H1 (cell line): ENCODE data around the gene DPP4. TPM values are rescaled to one million over a fixed set of nuclear protein-coding genes. Genes with fewer than 3 reads are reported as not detected.

Experiments
- CTCF ChIA-PET: fragments of 300-600 bp; sonication (Branson Sonifier 250); formaldehyde crosslinking; loops from one replicate; lab custom pipeline; 2021; ENCODE audit not compliant: partially characterized antibody; lab: Charles Lee
- POLR2A ChIA-PET: fragments of 300-600 bp; sonication (Branson Sonifier 250); formaldehyde crosslinking; loops from one replicate; lab custom pipeline; 2021; ENCODE audit warnings: inconsistent platforms; ENCODE audit not compliant: partially characterized antibody; lab: Charles Lee
- DNase-seq, 2 experiments: peaks; one replicate each; pipeline versions ENCODE4 v3.0.0 to v3.0.0-alpha.2; 2010 to 2022; ENCODE audit warnings: low spot score in 2 of 2, low read depth in 1 of 2, mixed read lengths in 1 of 2
- FAIRE-seq: peaks from 2 replicates; lab custom pipeline; 2011; peaks lifted over from hg19 to GRCh38; lab: Jason Lieb, UNC
- H2AFZ ChIP-seq: 2 replicates; pipeline ENCODE4 v1.8.1; 2012; ENCODE audit warnings: low read length, inconsistent platforms
- H2AK5ac ChIP-seq: 2 replicates; pipeline ENCODE4 v1.6.1; 2013; ENCODE audit warnings: low read depth, low read length
- H2BK120ac ChIP-seq: replicated peaks from 2 replicates; pipeline ENCODE3; 2013; ENCODE audit warnings: low read depth, low read length, inconsistent platforms
- H2BK12ac ChIP-seq: 2 replicates; pipeline ENCODE4 v1.6.1; 2013; ENCODE audit warnings: low read depth, low read length
- H2BK15ac ChIP-seq: 2 replicates; pipeline ENCODE4 v1.6.1; 2013; ENCODE audit warnings: low read length
- H2BK20ac ChIP-seq: 2 replicates; pipeline ENCODE4 v1.6.1; 2013; ENCODE audit warnings: low read length
- H2BK5ac ChIP-seq: 2 replicates; pipeline ENCODE4 v1.6.1; 2013; ENCODE audit warnings: low read depth, low read length
- H3K14ac ChIP-seq: 2 replicates; pipeline ENCODE4 v1.6.1; 2013; ENCODE audit warnings: inconsistent platforms; ENCODE audit not compliant: insufficient read length
- H3K18ac ChIP-seq: 2 replicates; pipeline ENCODE4 v1.6.1; 2013; ENCODE audit warnings: low read length; ENCODE audit errors: extremely low read depth
- H3K23ac ChIP-seq: 2 replicates; pipeline ENCODE4 v1.6.1; 2013; ENCODE audit warnings: inconsistent platforms; ENCODE audit not compliant: insufficient read length
- H3K23me2 ChIP-seq: 2 replicates; pipeline ENCODE4 v1.6.1; 2013; ENCODE audit warnings: low read depth, low read length
- H3K27ac ChIP-seq: 2 replicates; pipeline ENCODE4 v1.6.1; 2011; ENCODE audit warnings: low read depth, low read length, inconsistent platforms
- H3K27me3 ChIP-seq, 4 experiments: replicated peaks in 1 of 4; 1 replicate in 1 of 4; 2 replicates in 3 of 4; pipeline versions ENCODE4 v1.6.1 to v1.8.1; 2011 to 2013; ENCODE audit warnings: low read length in 3 of 4, mild to moderate bottlenecking in 3 of 4, inconsistent platforms in 2 of 4, mixed read lengths in 2 of 4, moderate library complexity in 1 of 4; ENCODE audit not compliant: control insufficient read depth in 3 of 4, insufficient read depth in 3 of 4; ENCODE audit errors: extremely low read depth in 1 of 4
- H3K36me3 ChIP-seq, 4 experiments: 2 replicates each; pipeline versions ENCODE4 v1.6.1 to v1.8.1; 2011 to 2013; ENCODE audit warnings: mild to moderate bottlenecking in 4 of 4, low read length in 3 of 4, moderate library complexity in 2 of 4, control low read depth in 1 of 4, inconsistent platforms in 1 of 4; ENCODE audit not compliant: insufficient read depth in 4 of 4, control insufficient read depth in 2 of 4
- H3K4ac ChIP-seq: replicated peaks from 2 replicates; pipeline ENCODE3; 2013; ENCODE audit warnings: low read length, low read depth, mixed read lengths, inconsistent platforms; ENCODE audit not compliant: insufficient read length
- H3K4me1 ChIP-seq, 4 experiments: replicated peaks in 1 of 4; 1 replicate in 1 of 4; 2 replicates in 3 of 4; pipeline versions ENCODE4 v1.6.1 to v1.8.1; 2011 to 2013; ENCODE audit warnings: low read length in 3 of 4, inconsistent platforms in 2 of 4, mixed read lengths in 1 of 4; ENCODE audit not compliant: insufficient read depth in 4 of 4, control insufficient read depth in 3 of 4
- H3K4me2 ChIP-seq, 2 experiments: 2 replicates each; pipeline versions ENCODE4 v1.6.1 to v1.8.1; 2011 to 2013; ENCODE audit warnings: low read depth in 2 of 2, low read length in 2 of 2, control low read depth in 1 of 2, inconsistent platforms in 1 of 2, mild to moderate bottlenecking in 1 of 2; ENCODE audit not compliant: insufficient read depth in 1 of 2
- H3K4me3 ChIP-seq, 4 experiments: fragments of 200-600, 300-600 bp in 1 of 4; sonication (generic), shearing (Covaris generic), sonication (Bioruptor Twin) in 1 of 4; 2 replicates each; pipeline versions ENCODE4 v1.5.1 to v1.8.1; 2011 to 2016; ENCODE audit warnings: low read length in 4 of 4, low read depth in 3 of 4, control low read depth in 2 of 4, inconsistent platforms in 2 of 4, mild to moderate bottlenecking in 2 of 4, mixed read lengths in 1 of 4, moderate library complexity in 1 of 4; ENCODE audit not compliant: insufficient read depth in 2 of 4; ENCODE audit errors: extremely low read depth in 1 of 4
- H3K56ac ChIP-seq: replicated peaks from 2 replicates; pipeline ENCODE3; 2013; ENCODE audit warnings: low read depth, mild to moderate bottlenecking, mixed read lengths, low read length, inconsistent platforms; ENCODE audit not compliant: insufficient read length
- H3K79me1 ChIP-seq: 2 replicates; pipeline ENCODE4 v1.6.1; 2013; ENCODE audit warnings: low read depth, low read length, control low read depth
- H3K79me2 ChIP-seq, 2 experiments: 2 replicates each; pipeline versions ENCODE4 v1.6.1 to v1.8.1; 2012 to 2013; ENCODE audit warnings: low read length in 2 of 2, mild to moderate bottlenecking in 2 of 2, inconsistent platforms in 1 of 2; ENCODE audit not compliant: insufficient read depth in 2 of 2, control insufficient read depth in 1 of 2
- H3K9ac ChIP-seq, 4 experiments: replicated peaks in 1 of 4; 1 replicate in 1 of 4; 2 replicates in 3 of 4; pipeline versions ENCODE4 v1.6.1 to v1.8.1; 2011 to 2013; ENCODE audit warnings: low read depth in 3 of 4, low read length in 3 of 4, control low read depth in 2 of 4, mild to moderate bottlenecking in 2 of 4, moderate library complexity in 2 of 4, inconsistent platforms in 1 of 4; ENCODE audit errors: extremely low read depth in 1 of 4
- H3K9me3 ChIP-seq, 2 experiments: 2 replicates each; pipeline versions ENCODE4 v1.6.1 to v1.8.1; 2012 to 2013; ENCODE audit warnings: mild to moderate bottlenecking in 2 of 2, moderate library complexity in 2 of 2, control low read depth in 1 of 2, inconsistent platforms in 1 of 2, low read depth in 1 of 2, low read length in 1 of 2, mixed read lengths in 1 of 2; ENCODE audit not compliant: insufficient read depth in 2 of 2
- H4K20me1 ChIP-seq, 2 experiments: replicated peaks in 1 of 2; 2 replicates each; pipeline versions ENCODE3 to v1.8.1; 2011 to 2013; ENCODE audit warnings: inconsistent platforms in 2 of 2, low read length in 2 of 2, mild to moderate bottlenecking in 1 of 2; ENCODE audit not compliant: insufficient read depth in 2 of 2, control insufficient read depth in 1 of 2
- H4K5ac ChIP-seq: 2 replicates; pipeline ENCODE4 v1.6.1; 2013; ENCODE audit warnings: low read length, low read depth, mixed read lengths, inconsistent platforms; ENCODE audit not compliant: insufficient read length
- H4K8ac ChIP-seq: 2 replicates; pipeline ENCODE4 v1.8.0; 2013; ENCODE audit warnings: mild to moderate bottlenecking, moderate library complexity, low read length, inconsistent platforms; ENCODE audit not compliant: insufficient read depth; ENCODE audit errors: extremely low read depth
- H4K91ac ChIP-seq: replicated peaks from 2 replicates; pipeline ENCODE3; 2013; ENCODE audit warnings: low read length, mixed read lengths, inconsistent platforms; ENCODE audit not compliant: insufficient read length
- CREB1 ChIP-seq: IDR thresholded peaks from 2 replicates; pipeline ENCODE4 v1.6.1; 2012; ENCODE audit warnings: inconsistent platforms
- POLR2AphosphoS5 ChIP-seq: IDR thresholded peaks from 2 replicates; pipeline ENCODE4 v1.6.1; 2011; ENCODE audit warnings: low read depth, low read length
- SUZ12 ChIP-seq: fragments of 200-600 bp; sonication (generic); IDR thresholded peaks from 2 replicates; pipeline ENCODE4 v1.6.1; 2012; ENCODE audit warnings: mild to moderate bottlenecking, inconsistent platforms, low read length, moderate library complexity, mixed read lengths
- TEAD4 ChIP-seq: IDR thresholded peaks from 2 replicates; pipeline ENCODE4 v1.6.1; 2012; ENCODE audit warnings: low read depth, low read length, inconsistent platforms, mixed read lengths
- WGBS, 2 experiments: shearing (Covaris generic) in 1 of 2; methylation state at CpG; one replicate each; pipeline versions ENCODE4 v1.1.6 to v1.1.7; 2013 to 2015; ENCODE audit warnings: low lambda C conversion rate in 2 of 2, mixed read lengths in 2 of 2, inconsistent platforms in 1 of 2, low coverage in 1 of 2, missing lambda C conversion rate in 1 of 2; ENCODE audit not compliant: insufficient replicate concordance in 2 of 2, insufficient coverage in 1 of 2, insufficient read length in 1 of 2; ENCODE audit errors: extremely low coverage in 1 of 2, missing lambda C conversion rate in 1 of 2; 5-methylcytosine and 5-hydroxymethylcytosine counted together
- polyA plus RNA-seq, 7 experiments: library from polyadenylated mRNA; depleted of rRNA in 3 of 7; stranded (reverse) in 5 of 7; unstranded in 2 of 7; fragments of >200 nt in 5 of 7; fragments of 200-250 nt in 2 of 7; gene quantifications; 1 replicate in 5 of 7; 2 replicates in 1 of 7; 4 replicates in 1 of 7; pipeline versions ENCODE4 v1.2.1 to v1.2.3, GENCODE V29; 2011 to 2013; ENCODE audit warnings: missing spikeins in 2 of 7, mixed read lengths in 2 of 7
- total RNA-seq: library from RNA; stranded (reverse); fragmentation: NEBNext Ultra II Directional; extraction: Animal tissue kit (Norgen Biotek cat#: 25700); gene quantifications from 2 replicates; pipeline ENCODE4 v1.2.1, GENCODE V29; 2021

DPP4 gene
- total and polyA plus RNA-seq, 2 of the 8 experiments (the other 6 are each of a cell fraction or from before 2014, with no cell fraction given): 1.3 to 3.1 TPM

GRCh38 chr2:162062559-162062958 lies 11.5 kb downstream of the DPP4 start:
- no peak overlapping the region for H2AK5ac ChIP-seq
- H3K4me3 ChIP-seq: no peak overlapping the region
- FAIRE-seq (no peak), DNase-seq (no peak)
- peaks cover 0 to 6% (median under 1%) of the 10 kb centered on the region in 4 experiments; a peak in 3 of 7 replicates for H3K4me1 ChIP-seq
- H3K36me3 ChIP-seq: no peaks in the 10 kb centered on the region
- H3K4ac ChIP-seq: no peak overlapping the region
- H3K23me2 ChIP-seq: no peaks in the 10 kb centered on the region
- TF ChIP-seq SUZ12 (no peak), CREB1 (no peak), POLR2AphosphoS5 (no peak), TEAD4 (0 out of 2 replicates have a peak, but pooled peaks have one; percentile 31)
- TF ChIP-seq, all 59 proteins: peak for 1
- Histone ChIP-seq H4K5ac (no peak overlapping the region), H4K91ac (no peak overlapping the region), H3K9ac (no peak overlapping the region), H4K20me1 (no peaks in the 10 kb centered on the region), H4K8ac (no peak overlapping the region), H3K27me3 (no peaks in the 10 kb centered on the region), H2BK5ac (no peak overlapping the region), H3K23ac (no peak overlapping the region), H3K14ac (no peak overlapping the region), H3K79me1 (no peaks in the 10 kb centered on the region), H3K56ac (no peak overlapping the region), H2BK15ac (no peak overlapping the region; the same call in 1 of the 2 replicates), H2AFZ (no peak overlapping the region), H2BK20ac (no peak overlapping the region), H3K18ac (no peak overlapping the region), H3K79me2 (no peaks in the 10 kb centered on the region), H3K4me2 (no peak overlapping the region), H3K27ac (no peak overlapping the region), H3K9me3 (peaks cover 3 to 4% of the 10 kb centered on the region in 2 experiments; a peak in 1 of 4 replicates), H2BK12ac (no peak overlapping the region), H2BK120ac (no peak overlapping the region)
- CTCF ChIA-PET: interaction anchor here (0.6 to 0.9 kb wide), 3 partner anchors 73 to 539 kb away, joined by 3 to 6 read pairs (median 3); no protein-coding TSS in a partner anchor
- POLR2A ChIA-PET: no interaction called here
- 88% methylated on average over 2 of the region's 2 CpGs; no CpG with 5 or more reads in 1 of the 2 experiments for WGBS, 2 experiments
